ENCODE results near the gene LYPD6B.

LYPD6B gene

GRCh38 chr2:149057401-149057800 is 18.9 kb downstream of the LYPD6B start:
- no peak overlapping the region for H3K4me2 ChIP-seq (ENCODE audit: insufficient read depth, low read length, poor library complexity, severe bottlenecking)
- H3K4ac ChIP-seq (ENCODE audit: low read length): no peak overlapping the region
- H3K27me3 ChIP-seq (ENCODE audit: control insufficient read depth in 3 of 3, insufficient read depth in 3 of 3, low read depth in 1 of 3, low read length in 3 of 3): peaks cover 0 to 22% (median 0%) of the 10 kb centered on the region in 3 experiments
- H2BK120ac ChIP-seq (ENCODE audit: low read depth, low read length): no peak overlapping the region
- no peak overlapping the region for H3K4me3 ChIP-seq (ENCODE audit: low read length in 2 of 2)
- H3K27ac ChIP-seq (replicated peaks; ENCODE audit: low read length): no peak overlapping the region
- H2BK5ac ChIP-seq (ENCODE audit: low read length): no peak overlapping the region
- no peaks in the 10 kb centered on the region for H3K9me3 ChIP-seq (replicated peaks in 1 of 2; ENCODE audit: control insufficient read depth in 2 of 2, insufficient read depth in 1 of 2, low read depth in 1 of 2, low read length in 2 of 2)
- H3K14ac ChIP-seq (ENCODE audit: low read length): no peak overlapping the region
- no peak overlapping the region for H2AFZ ChIP-seq (ENCODE audit: low read length)
- no peaks in the 10 kb centered on the region for H3K4me1 ChIP-seq (ENCODE audit: control insufficient read depth in 2 of 2, insufficient read depth in 1 of 2, low read depth in 1 of 2, low read length in 2 of 2)
- no peaks in the 10 kb centered on the region for H3K79me1 ChIP-seq (ENCODE audit: low read depth, low read length)
- no peak overlapping the region for H4K8ac ChIP-seq (ENCODE audit: low read depth, low read length)
- H2BK12ac ChIP-seq (ENCODE audit: low read length): no peak overlapping the region
- H3K36me3 ChIP-seq (replicated peaks in 1 of 2; ENCODE audit: control insufficient read depth in 2 of 2, insufficient read depth in 2 of 2, low read length in 2 of 2): no peaks in the 10 kb centered on the region
- DNase-seq (ENCODE audit: low spot score): no peak
- no peak overlapping the region for H2BK15ac ChIP-seq (ENCODE audit: low read length)
- H3K9ac ChIP-seq (ENCODE audit: low read depth, low read length, poor library complexity): no peak overlapping the region
- H2AK5ac ChIP-seq (ENCODE audit: low read depth, low read length): no peak overlapping the region
- no peak overlapping the region for H3K18ac ChIP-seq (ENCODE audit: low read length)
- no peak overlapping the region for H3K23ac ChIP-seq (ENCODE audit: low read depth, low read length, poor library complexity)
- H4K91ac ChIP-seq (ENCODE audit: low read depth, low read length, poor library complexity): no peak overlapping the region
- no CpG with 5 or more reads among the region's 5 CpGs for whole genome bisulfite sequencing, 2 donors (ENCODE audit: extremely low coverage in 2 of 2, insufficient read length in 2 of 2, insufficient replicate concordance in 1 of 2)

- WGBS, 2 donors (ENCODE audit: extremely low coverage in 2 of 2, insufficient read length in 2 of 2, insufficient replicate concordance in 1 of 2): no CpG with 5 or more reads among the region's 5 CpGs
- peak overlapping the region; percentile 42 for H4K91ac ChIP-seq (ENCODE audit: low read depth, low read length, poor library complexity)
- no peak overlapping the region for H3K27ac ChIP-seq (replicated peaks; ENCODE audit: low read length)
- H3K4ac ChIP-seq (ENCODE audit: low read length): no peak overlapping the region
- H2AK5ac ChIP-seq (ENCODE audit: low read depth, low read length): no peak overlapping the region
- no peak overlapping the region for H2BK15ac ChIP-seq (ENCODE audit: low read length)
- H3K23ac ChIP-seq (ENCODE audit: low read depth, low read length, poor library complexity): no peak overlapping the region
- H3K27me3 ChIP-seq (ENCODE audit: control insufficient read depth in 3 of 3, insufficient read depth in 3 of 3, low read depth in 1 of 3, low read length in 3 of 3): peaks cover 0 to 22% (median 0%) of the 10 kb centered on the region in 3 experiments
- no peak for DNase-seq (ENCODE audit: low spot score)
- H2BK120ac ChIP-seq (ENCODE audit: low read depth, low read length): no peak overlapping the region
- H3K9ac ChIP-seq (ENCODE audit: low read depth, low read length, poor library complexity): peak overlapping the region; percentile 36
- H3K79me1 ChIP-seq (ENCODE audit: low read depth, low read length): no peaks in the 10 kb centered on the region
- no peaks in the 10 kb centered on the region for H3K36me3 ChIP-seq (replicated peaks in 1 of 2; ENCODE audit: control insufficient read depth in 2 of 2, insufficient read depth in 2 of 2, low read length in 2 of 2)
- H2BK5ac ChIP-seq (ENCODE audit: low read length): no peak overlapping the region
- H4K8ac ChIP-seq (ENCODE audit: low read depth, low read length): no peak overlapping the region
- no peak overlapping the region for H3K14ac ChIP-seq (ENCODE audit: low read length)
- H3K9me3 ChIP-seq (replicated peaks in 1 of 2; ENCODE audit: control insufficient read depth in 2 of 2, insufficient read depth in 1 of 2, low read depth in 1 of 2, low read length in 2 of 2): no peaks in the 10 kb centered on the region
- no peak overlapping the region for H3K4me3 ChIP-seq (ENCODE audit: low read length in 2 of 2)
- no peak overlapping the region for H3K4me2 ChIP-seq (ENCODE audit: insufficient read depth, low read length, poor library complexity, severe bottlenecking)
- H2AFZ ChIP-seq (ENCODE audit: low read length): no peak overlapping the region
- H3K4me1 ChIP-seq (ENCODE audit: control insufficient read depth in 2 of 2, insufficient read depth in 1 of 2, low read depth in 1 of 2, low read length in 2 of 2): no peaks in the 10 kb centered on the region
- H3K18ac ChIP-seq (ENCODE audit: low read length): no peak overlapping the region
- no peak overlapping the region for H2BK12ac ChIP-seq (ENCODE audit: low read length)
Observed at GRCh38 chr2:149058936-149059335, 20.4 kb downstream of the LYPD6B start.

GRCh38 chr2:149059822-149060221 is 21.3 kb downstream of the LYPD6B start:
- H3K14ac ChIP-seq (ENCODE audit: low read length): no peak overlapping the region
- no peak overlapping the region for H2BK120ac ChIP-seq (ENCODE audit: low read depth, low read length)
- H3K27ac ChIP-seq (replicated peaks; ENCODE audit: low read length): no peak overlapping the region
- no peaks in the 10 kb centered on the region for H3K4me1 ChIP-seq (ENCODE audit: control insufficient read depth in 2 of 2, insufficient read depth in 1 of 2, low read depth in 1 of 2, low read length in 2 of 2)
- no peak overlapping the region for H3K4me2 ChIP-seq (ENCODE audit: insufficient read depth, low read length, poor library complexity, severe bottlenecking)
- H2BK15ac ChIP-seq (ENCODE audit: low read length): no peak overlapping the region
- no peaks in the 10 kb centered on the region for H3K36me3 ChIP-seq (replicated peaks in 1 of 2; ENCODE audit: control insufficient read depth in 2 of 2, insufficient read depth in 2 of 2, low read length in 2 of 2)
- H3K79me1 ChIP-seq (ENCODE audit: low read depth, low read length): no peaks in the 10 kb centered on the region
- H3K27me3 ChIP-seq (ENCODE audit: control insufficient read depth in 3 of 3, insufficient read depth in 3 of 3, low read depth in 1 of 3, low read length in 3 of 3): peaks cover 0 to 21% (median 0%) of the 10 kb centered on the region in 3 experiments
- H3K9ac ChIP-seq (ENCODE audit: low read depth, low read length, poor library complexity): no peak overlapping the region
- no peak overlapping the region for H3K23ac ChIP-seq (ENCODE audit: low read depth, low read length, poor library complexity)
- no peak overlapping the region for H2BK12ac ChIP-seq (ENCODE audit: low read length)
- H3K9me3 ChIP-seq (replicated peaks in 1 of 2; ENCODE audit: control insufficient read depth in 2 of 2, insufficient read depth in 1 of 2, low read depth in 1 of 2, low read length in 2 of 2): no peaks in the 10 kb centered on the region
- H2AK5ac ChIP-seq (ENCODE audit: low read depth, low read length): peak overlapping the region; percentile 30
- H3K18ac ChIP-seq (ENCODE audit: low read length): no peak overlapping the region
- no peak overlapping the region for H2BK5ac ChIP-seq (ENCODE audit: low read length)
- H3K4me3 ChIP-seq (ENCODE audit: low read length in 2 of 2): no peak overlapping the region
- no CpG with 5 or more reads among the region's 1 CpG for WGBS, 2 donors (ENCODE audit: extremely low coverage in 2 of 2, insufficient read length in 2 of 2, insufficient replicate concordance in 1 of 2)
- H4K91ac ChIP-seq (ENCODE audit: low read depth, low read length, poor library complexity): no peak overlapping the region
- no peak overlapping the region for H4K8ac ChIP-seq (ENCODE audit: low read depth, low read length)
- no peak for DNase-seq (ENCODE audit: low spot score)
- no peak overlapping the region for H3K4ac ChIP-seq (ENCODE audit: low read length)
- no peak overlapping the region for H2AFZ ChIP-seq (ENCODE audit: low read length)

DNA sequence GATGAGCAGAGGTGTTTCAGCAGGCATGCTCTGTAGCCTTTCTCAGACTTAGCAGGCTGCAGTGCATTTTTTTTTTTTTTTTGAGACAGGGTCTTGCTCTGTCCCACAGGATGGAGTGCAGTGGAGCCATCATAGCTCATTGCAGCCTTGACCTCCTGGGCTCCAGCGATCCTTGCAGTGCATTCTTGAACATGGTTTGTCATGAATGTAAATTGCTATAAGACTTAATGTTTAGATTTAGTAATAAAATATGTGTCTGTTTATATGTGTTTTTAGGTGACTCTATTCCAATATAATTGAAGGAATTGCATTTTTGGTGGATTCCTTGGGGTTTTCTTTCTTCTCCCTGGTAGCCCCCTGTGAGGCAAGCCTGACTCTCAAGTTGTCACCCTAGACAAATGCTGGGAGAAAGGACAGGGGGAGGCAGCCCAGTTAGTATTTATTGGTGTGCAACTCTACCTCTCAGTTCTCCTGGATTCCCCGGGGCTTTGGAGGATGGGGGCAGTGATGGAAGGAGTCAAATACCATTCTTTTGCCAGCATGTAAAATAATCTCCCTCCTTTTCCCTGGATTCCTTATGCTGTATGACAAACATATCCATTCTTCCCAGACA is 22.7 kb downstream of the LYPD6B start:
- Histone ChIP-seq H3K36me3 (replicated peaks in 1 of 2; ENCODE audit: control insufficient read depth in 2 of 2, insufficient read depth in 2 of 2, low read length in 2 of 2) (no peaks in the 10 kb centered on the region), H2BK12ac (ENCODE audit: low read length) (no peak overlapping the region), H2BK5ac (ENCODE audit: low read length) (no peak overlapping the region), H3K9ac (ENCODE audit: low read depth, low read length, poor library complexity) (no peak overlapping the region), H3K27ac (replicated peaks; ENCODE audit: low read length) (no peak overlapping the region), H2AFZ (ENCODE audit: low read length) (no peak overlapping the region), H4K8ac (ENCODE audit: low read depth, low read length) (no peak overlapping the region), H3K9me3 (replicated peaks in 1 of 2; ENCODE audit: control insufficient read depth in 2 of 2, insufficient read depth in 1 of 2, low read depth in 1 of 2, low read length in 2 of 2) (no peaks in the 10 kb centered on the region), H3K79me1 (ENCODE audit: low read depth, low read length) (no peaks in the 10 kb centered on the region), H2BK15ac (ENCODE audit: low read length) (no peak overlapping the region), H3K4ac (ENCODE audit: low read length) (no peak overlapping the region), H3K14ac (ENCODE audit: low read length) (no peak overlapping the region), H3K18ac (ENCODE audit: low read length) (no peak overlapping the region), H3K4me3 (ENCODE audit: low read length in 2 of 2) (no peak overlapping the region), H3K4me1 (ENCODE audit: control insufficient read depth in 2 of 2, insufficient read depth in 1 of 2, low read depth in 1 of 2, low read length in 2 of 2) (no peaks in the 10 kb centered on the region), H2AK5ac (ENCODE audit: low read depth, low read length) (no peak overlapping the region), H3K27me3 (ENCODE audit: control insufficient read depth in 3 of 3, insufficient read depth in 3 of 3, low read depth in 1 of 3, low read length in 3 of 3) (peaks cover 0 to 9% (median 0%) of the 10 kb centered on the region in 3 experiments), H4K91ac (ENCODE audit: low read depth, low read length, poor library complexity) (no peak overlapping the region), H2BK120ac (ENCODE audit: low read depth, low read length) (no peak overlapping the region), H3K4me2 (ENCODE audit: insufficient read depth, low read length, poor library complexity, severe bottlenecking) (no peak overlapping the region), H3K23ac (ENCODE audit: low read depth, low read length, poor library complexity) (no peak overlapping the region)
- DNase-seq (ENCODE audit: low spot score): no peak
- WGBS, 2 donors (ENCODE audit: extremely low coverage in 2 of 2, insufficient read length in 2 of 2, insufficient replicate concordance in 1 of 2): no CpG with 5 or more reads among the region's 2 CpGs
